ENCODE results near the gene PDE7B. TPM values are rescaled to one million over a fixed set of nuclear protein-coding genes. Genes with fewer than 3 reads are reported as not detected.

PDE7B gene
- total and polyA plus RNA-seq, 4 donors, result 1.0 to 6.9 (median 3.8) TPM

- intact Hi-C loops (cut with DNase I), result no loop called here
- Histone ChIP-seq H3K36me3 (ENCODE audit: control insufficient read depth in 1 of 2, insufficient read depth in 2 of 2, low read length in 1 of 2) (no peaks in the 10 kb centered on the region), H3K4me1 (ENCODE audit: control insufficient read depth in 1 of 2, insufficient read depth in 2 of 2, low read length in 2 of 2) (no peaks in the 10 kb centered on the region), H3K27ac (ENCODE audit: low read depth in 1 of 2, low read length in 2 of 2) (no peak overlapping the region), H3K4me3 (ENCODE audit: low read length in 2 of 2) (no peak overlapping the region), H3K27me3 (ENCODE audit: control insufficient read depth in 1 of 2, insufficient read depth in 2 of 2, low read length in 1 of 2) (no peaks in the 10 kb centered on the region), H3K9me3 (ENCODE audit: control insufficient read depth, low read length) (no peaks in the 10 kb centered on the region)
- DNase-seq (no peak), ATAC-seq (ENCODE audit: low FRiP score) (no peak)
- WGBS, 2 donors, result 74 to 75% methylated on average over 5 of the region's 5 CpGs
Observed at GRCh38 chr6:136201732-136202131, 350.2 kb downstream of the PDE7B start.

GRCh38 chr6:136208783-136209182 lies 357.3 kb downstream of the PDE7B start:
- Histone ChIP-seq H3K27ac (ENCODE audit: low read depth in 1 of 2, low read length in 2 of 2) (no peak overlapping the region), H3K4me1 (ENCODE audit: control insufficient read depth in 1 of 2, insufficient read depth in 2 of 2, low read length in 2 of 2) (no peaks in the 10 kb centered on the region), H3K4me3 (ENCODE audit: low read length in 2 of 2) (no peak overlapping the region), H3K36me3 (ENCODE audit: control insufficient read depth in 1 of 2, insufficient read depth in 2 of 2, low read length in 1 of 2) (no peaks in the 10 kb centered on the region), H3K9me3 (ENCODE audit: control insufficient read depth, low read length) (no peaks in the 10 kb centered on the region), H3K27me3 (ENCODE audit: control insufficient read depth in 1 of 2, insufficient read depth in 2 of 2, low read length in 1 of 2) (no peaks in the 10 kb centered on the region)
- WGBS, 2 donors, result 91 to 93% methylated on average over 4 of the region's 4 CpGs
- ATAC-seq (ENCODE audit: low FRiP score) (no peak), DNase-seq (no peak)
- intact Hi-C loops (cut with DNase I), result no loop called here

GRCh38 chr6:136209496-136209895 lies 358.0 kb downstream of the PDE7B start:
- 88 to 92% methylated on average over 2 of the region's 2 CpGs for WGBS, 2 donors
- no peaks in the 10 kb centered on the region for H3K9me3 ChIP-seq (ENCODE audit: control insufficient read depth, low read length)
- H3K27me3 ChIP-seq (ENCODE audit: control insufficient read depth in 1 of 2, insufficient read depth in 2 of 2, low read length in 1 of 2), result no peaks in the 10 kb centered on the region
- ATAC-seq (ENCODE audit: low FRiP score) (no peak), DNase-seq (no peak)
- no peaks in the 10 kb centered on the region for H3K36me3 ChIP-seq (ENCODE audit: control insufficient read depth in 1 of 2, insufficient read depth in 2 of 2, low read length in 1 of 2)
- intact Hi-C loops (cut with DNase I), result no loop called here
- H3K27ac ChIP-seq (ENCODE audit: low read depth in 1 of 2, low read length in 2 of 2), result no peak overlapping the region
- H3K4me1 ChIP-seq (ENCODE audit: control insufficient read depth in 1 of 2, insufficient read depth in 2 of 2, low read length in 2 of 2), result no peaks in the 10 kb centered on the region
- no peak overlapping the region for H3K4me3 ChIP-seq (ENCODE audit: low read length in 2 of 2)

GRCh38 chr6:136210398-136211165 lies 359.1 kb downstream of the PDE7B start:
- Histone ChIP-seq H3K9me3 (ENCODE audit: control insufficient read depth, low read length) (no peaks in the 10 kb centered on the region), H3K27ac (ENCODE audit: low read depth in 1 of 2, low read length in 2 of 2) (no peak overlapping the region), H3K4me1 (ENCODE audit: control insufficient read depth in 1 of 2, insufficient read depth in 2 of 2, low read length in 2 of 2) (no peaks in the 10 kb centered on the region), H3K36me3 (ENCODE audit: control insufficient read depth in 1 of 2, insufficient read depth in 2 of 2, low read length in 1 of 2) (no peaks in the 10 kb centered on the region), H3K4me3 (ENCODE audit: low read length in 2 of 2) (no peak overlapping the region), H3K27me3 (ENCODE audit: control insufficient read depth in 1 of 2, insufficient read depth in 2 of 2, low read length in 1 of 2) (no peaks in the 10 kb centered on the region)
- no peak for ATAC-seq (ENCODE audit: low FRiP score)
- 84 to 87% methylated on average over 13 of the region's 13 CpGs for WGBS, 2 donors
- intact Hi-C loops (cut with DNase I), result no loop called here
- no peak for DNase-seq

GRCh38 chr6:136212608-136213007 lies 361.1 kb downstream of the PDE7B start:
- 96 to 97% methylated on average over 2 of the region's 2 CpGs for WGBS, 2 donors
- H3K27ac ChIP-seq (ENCODE audit: low read depth in 1 of 2, low read length in 2 of 2), result no peak overlapping the region
- DNase-seq (no peak), ATAC-seq (ENCODE audit: low FRiP score) (no peak)
- H3K36me3 ChIP-seq (ENCODE audit: control insufficient read depth in 1 of 2, insufficient read depth in 2 of 2, low read length in 1 of 2), result no peaks in the 10 kb centered on the region
- H3K9me3 ChIP-seq (ENCODE audit: control insufficient read depth, low read length), result no peaks in the 10 kb centered on the region
- H3K4me3 ChIP-seq (ENCODE audit: low read length in 2 of 2), result no peak overlapping the region
- H3K27me3 ChIP-seq (ENCODE audit: control insufficient read depth in 1 of 2, insufficient read depth in 2 of 2, low read length in 1 of 2), result no peaks in the 10 kb centered on the region
- H3K4me1 ChIP-seq (ENCODE audit: control insufficient read depth in 1 of 2, insufficient read depth in 2 of 2, low read length in 2 of 2), result no peaks in the 10 kb centered on the region
- intact Hi-C loops (cut with DNase I), result no loop called here

- Histone ChIP-seq H3K27ac (ENCODE audit: low read depth in 1 of 2, low read length in 2 of 2) (no peak overlapping the region), H3K27me3 (ENCODE audit: control insufficient read depth in 1 of 2, insufficient read depth in 2 of 2, low read length in 1 of 2) (no peaks in the 10 kb centered on the region), H3K36me3 (ENCODE audit: control insufficient read depth in 1 of 2, insufficient read depth in 2 of 2, low read length in 1 of 2) (no peaks in the 10 kb centered on the region), H3K4me1 (ENCODE audit: control insufficient read depth in 1 of 2, insufficient read depth in 2 of 2, low read length in 2 of 2) (no peaks in the 10 kb centered on the region), H3K9me3 (ENCODE audit: control insufficient read depth, low read length) (no peaks in the 10 kb centered on the region), H3K4me3 (ENCODE audit: low read length in 2 of 2) (no peak overlapping the region)
- 66 to 67% methylated on average over 5 of the region's 5 CpGs for WGBS, 2 donors
- ATAC-seq (ENCODE audit: low FRiP score) (no peak), DNase-seq (no peak)
- intact Hi-C loops (cut with DNase I), result no loop called here
Observed at GRCh38 chr6:136213012-136213539, 361.6 kb downstream of the PDE7B start.

- ATAC-seq (ENCODE audit: low FRiP score) (no peak), DNase-seq (no peak)
- Histone ChIP-seq H3K9me3 (ENCODE audit: control insufficient read depth, low read length) (no peaks in the 10 kb centered on the region), H3K4me1 (ENCODE audit: control insufficient read depth in 1 of 2, insufficient read depth in 2 of 2, low read length in 2 of 2) (no peaks in the 10 kb centered on the region), H3K27me3 (ENCODE audit: control insufficient read depth in 1 of 2, insufficient read depth in 2 of 2, low read length in 1 of 2) (no peaks in the 10 kb centered on the region), H3K36me3 (ENCODE audit: control insufficient read depth in 1 of 2, insufficient read depth in 2 of 2, low read length in 1 of 2) (no peaks in the 10 kb centered on the region), H3K4me3 (ENCODE audit: low read length in 2 of 2) (no peak overlapping the region), H3K27ac (ENCODE audit: low read depth in 1 of 2, low read length in 2 of 2) (no peak overlapping the region)
- intact Hi-C loops (cut with DNase I), result no loop called here
Observed at GRCh38 chr6:136213853-136214252, 362.4 kb downstream of the PDE7B start.

- Histone ChIP-seq H3K4me1 (ENCODE audit: control insufficient read depth in 1 of 2, insufficient read depth in 2 of 2, low read length in 2 of 2) (no peaks in the 10 kb centered on the region), H3K27ac (ENCODE audit: low read depth in 1 of 2, low read length in 2 of 2) (no peak overlapping the region), H3K27me3 (ENCODE audit: control insufficient read depth in 1 of 2, insufficient read depth in 2 of 2, low read length in 1 of 2) (no peaks in the 10 kb centered on the region), H3K36me3 (ENCODE audit: control insufficient read depth in 1 of 2, insufficient read depth in 2 of 2, low read length in 1 of 2) (no peaks in the 10 kb centered on the region), H3K9me3 (ENCODE audit: control insufficient read depth, low read length) (peaks cover 1% of the 10 kb centered on the region), H3K4me3 (ENCODE audit: low read length in 2 of 2) (no peak overlapping the region)
- 85 to 86% methylated on average over 10 of the region's 10 CpGs for WGBS, 2 donors
- ATAC-seq (ENCODE audit: low FRiP score) (no peak), DNase-seq (no peak)
- intact Hi-C loops (cut with DNase I), result loop anchor here in 1 of 2 donors (5.0 kb wide), 1 partner anchor 699 kb away; no protein-coding TSS in a partner anchor
Observed at GRCh38 chr6:136216503-136217401, 365.3 kb downstream of the PDE7B start.
